SU-DHL-6 (cell line): Measurements from ENCODE around the gene PSMF1.

Experiments
- H2AFZ ChIP-seq: fragments of 200-600 bp; sonication (generic); 2 replicates; pipeline ENCODE4 v1.6.1; 2014; ENCODE audit warnings: low read depth, mild to moderate bottlenecking, moderate library complexity, mixed read lengths, antibody characterized with exemption, low read length; ENCODE audit not compliant: severe bottlenecking
- H3F3A ChIP-seq: fragments of 200-600 bp; shearing (Covaris generic); 2 replicates; pipeline ENCODE4 v1.6.0; 2016; ENCODE audit warnings: antibody characterized with exemption, mild to moderate bottlenecking; ENCODE audit not compliant: insufficient read depth
- H3K27ac ChIP-seq: fragments of 200-600 bp; sonication (generic); 2 replicates; pipeline ENCODE4 v1.5.1; 2016; ENCODE audit warnings: low read depth, mild to moderate bottlenecking, low read length, moderate library complexity, mixed read lengths
- H3K27me3 ChIP-seq: fragments of 200-600 bp; sonication (generic), shearing (Covaris generic); 2 replicates; pipeline ENCODE4 v1.6.0; 2014; ENCODE audit warnings: mild to moderate bottlenecking, low read length
- H3K36me3 ChIP-seq: fragments of 200-600 bp; sonication (generic); 2 replicates; pipeline ENCODE4 v1.6.1; 2014; ENCODE audit warnings: mild to moderate bottlenecking, low read length, mixed read lengths
- H3K4me2 ChIP-seq: fragments of 300-600, 200-600 bp; shearing (Covaris generic), sonication (generic); 2 replicates; pipeline ENCODE4 v1.6.0; 2014; ENCODE audit warnings: low read length, low read depth, mild to moderate bottlenecking; ENCODE audit not compliant: poor library complexity, severe bottlenecking
- H3K4me3 ChIP-seq: fragments of 200-600 bp; sonication (generic); 2 replicates; pipeline ENCODE4 v1.5.1; 2014; ENCODE audit warnings: antibody characterized with exemption, low read length, mild to moderate bottlenecking, mixed read lengths; ENCODE audit not compliant: insufficient read depth, poor library complexity, severe bottlenecking
- H3K79me2 ChIP-seq: fragments of 200-600 bp; sonication (generic); 2 replicates; pipeline ENCODE4 v1.6.1; 2014; ENCODE audit warnings: mild to moderate bottlenecking, low read length, moderate library complexity; ENCODE audit not compliant: insufficient read depth
- H3K9ac ChIP-seq: fragments of 200-600 bp; sonication (generic); 2 replicates; pipeline ENCODE4 v1.7.0; 2014; ENCODE audit warnings: mild to moderate bottlenecking, low read length
- H3K9me2 ChIP-seq: fragments of 200-600 bp; sonication (generic); replicated peaks from 2 replicates; pipeline ENCODE4 v1.6.1; 2014; ENCODE audit warnings: low read length; ENCODE audit not compliant: insufficient read depth
- H3K9me3 ChIP-seq: fragments of 200-600 bp; sonication (generic); 2 replicates; pipeline ENCODE4 v1.6.1; 2014; ENCODE audit warnings: low read length, mixed read lengths; ENCODE audit not compliant: insufficient read depth
- H4K20me1 ChIP-seq: fragments of 200-600 bp; sonication (generic); 2 replicates; pipeline ENCODE4 v1.6.1; 2014; ENCODE audit warnings: low read depth, mild to moderate bottlenecking, antibody characterized with exemption, low read length, moderate library complexity, mixed read lengths
- EZH2phosphoT487 ChIP-seq: fragments of 200-600 bp; sonication (generic), shearing (Covaris generic); conservative IDR thresholded peaks from 2 replicates; pipeline ENCODE4 v1.6.1; 2018; ENCODE audit warnings: mild to moderate bottlenecking, antibody characterized with exemption, low read length, moderate library complexity, mixed read lengths
- TF ChIP-seq, protein P1 (sequence below): fragments of 200-600 bp; sonication (generic); IDR thresholded peaks from one replicate; pipeline ENCODE4 v1.5.1; 2017; ENCODE audit warnings: antibody characterized with exemption, mild to moderate bottlenecking, low read length, moderate library complexity; ENCODE audit not compliant: insufficient read depth, poor library complexity, severe bottlenecking

PSMF1 gene

DNA sequence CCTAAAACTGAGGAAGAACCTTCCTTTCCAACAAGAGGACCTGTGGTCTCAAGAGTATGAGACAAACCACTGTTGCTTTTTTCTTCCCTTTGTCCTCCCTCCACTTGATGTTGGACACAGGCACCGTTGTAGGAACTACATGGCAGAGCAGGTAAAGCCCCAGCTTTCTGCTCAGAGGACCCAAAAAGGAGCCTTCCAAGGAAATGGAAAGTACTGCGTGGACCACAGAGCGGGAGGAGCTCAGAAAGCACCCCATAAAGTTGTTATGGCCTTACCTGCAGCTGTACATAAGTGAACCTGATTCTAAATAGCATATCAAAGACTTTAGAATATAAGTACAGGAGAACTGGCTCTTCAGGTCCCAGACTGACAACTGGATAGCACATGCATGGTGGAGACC lies 36.9 kb downstream of the PSMF1 start:
- Histone ChIP-seq H3K4me3 (no peak overlapping the region), H3F3A (no peaks in the 10 kb centered on the region), H2AFZ (no peak overlapping the region), H3K9me2 (no peaks in the 10 kb centered on the region), H3K36me3 (0 out of 2 replicates have a peak, but pooled peaks cover 3% of the 10 kb centered on the region), H3K27me3 (no peaks in the 10 kb centered on the region), H3K9me3 (no peaks in the 10 kb centered on the region), H3K27ac (no peak overlapping the region), H3K4me2 (no peak overlapping the region), H4K20me1 (no peaks in the 10 kb centered on the region), H3K79me2 (no peaks in the 10 kb centered on the region), H3K9ac (no peak overlapping the region)
- TF ChIP-seq, protein P1, sequence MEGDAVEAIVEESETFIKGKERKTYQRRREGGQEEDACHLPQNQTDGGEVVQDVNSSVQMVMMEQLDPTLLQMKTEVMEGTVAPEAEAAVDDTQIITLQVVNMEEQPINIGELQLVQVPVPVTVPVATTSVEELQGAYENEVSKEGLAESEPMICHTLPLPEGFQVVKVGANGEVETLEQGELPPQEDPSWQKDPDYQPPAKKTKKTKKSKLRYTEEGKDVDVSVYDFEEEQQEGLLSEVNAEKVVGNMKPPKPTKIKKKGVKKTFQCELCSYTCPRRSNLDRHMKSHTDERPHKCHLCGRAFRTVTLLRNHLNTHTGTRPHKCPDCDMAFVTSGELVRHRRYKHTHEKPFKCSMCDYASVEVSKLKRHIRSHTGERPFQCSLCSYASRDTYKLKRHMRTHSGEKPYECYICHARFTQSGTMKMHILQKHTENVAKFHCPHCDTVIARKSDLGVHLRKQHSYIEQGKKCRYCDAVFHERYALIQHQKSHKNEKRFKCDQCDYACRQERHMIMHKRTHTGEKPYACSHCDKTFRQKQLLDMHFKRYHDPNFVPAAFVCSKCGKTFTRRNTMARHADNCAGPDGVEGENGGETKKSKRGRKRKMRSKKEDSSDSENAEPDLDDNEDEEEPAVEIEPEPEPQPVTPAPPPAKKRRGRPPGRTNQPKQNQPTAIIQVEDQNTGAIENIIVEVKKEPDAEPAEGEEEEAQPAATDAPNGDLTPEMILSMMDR: no peak
- TF ChIP-seq EZH2phosphoT487: no peak

DNA sequence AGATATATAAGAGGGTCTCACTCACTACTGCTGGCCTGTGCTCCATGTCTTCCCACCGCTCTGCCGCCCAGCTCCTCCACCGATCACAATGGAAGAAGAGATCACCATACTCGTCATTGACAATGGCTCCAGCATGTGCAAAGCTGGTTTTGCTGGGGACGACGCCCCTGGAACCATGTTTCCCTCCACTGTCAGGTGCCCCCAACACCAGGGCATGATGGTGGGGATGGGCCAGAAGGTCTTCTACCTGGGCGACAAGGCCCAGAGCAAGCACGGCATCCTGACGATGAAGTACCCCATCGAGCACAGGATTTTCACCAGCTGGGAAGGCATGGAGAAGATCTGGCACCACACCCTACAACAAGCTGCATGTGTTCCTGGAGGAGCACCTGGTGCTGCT lies 42.1 kb downstream of the PSMF1 start:
- Histone ChIP-seq H3K27me3 (no peaks in the 10 kb centered on the region), H3K9me3 (no peaks in the 10 kb centered on the region), H3K4me2 (no peak overlapping the region), H3K9me2 (no peaks in the 10 kb centered on the region), H3K4me3 (no peak overlapping the region), H4K20me1 (no peaks in the 10 kb centered on the region), H2AFZ (no peak overlapping the region), H3F3A (no peaks in the 10 kb centered on the region), H3K79me2 (no peaks in the 10 kb centered on the region), H3K36me3 (no peaks in the 10 kb centered on the region), H3K9ac (no peak overlapping the region), H3K27ac (no peak overlapping the region)
- TF ChIP-seq EZH2phosphoT487: no peak
- TF ChIP-seq, protein P1: no peak

DNA sequence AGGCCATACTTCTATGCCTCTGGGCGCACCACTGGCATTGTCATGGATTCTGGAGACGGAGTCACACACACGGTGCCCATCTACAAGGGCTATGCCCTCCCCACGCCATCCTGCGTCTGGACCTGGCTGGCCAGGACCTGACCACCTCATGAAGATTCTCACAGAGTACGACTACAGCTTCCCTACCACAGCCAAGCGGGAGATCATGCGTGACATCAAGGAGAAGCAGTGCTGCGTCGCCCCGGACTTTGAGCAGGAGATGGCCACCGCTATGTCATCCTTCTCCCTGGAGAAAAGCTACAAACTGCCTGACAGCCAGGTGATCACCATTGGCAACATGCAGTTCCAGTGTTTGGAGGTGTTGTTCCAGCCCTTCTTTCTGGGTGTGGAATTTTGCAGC lies 42.6 kb downstream of the PSMF1 start:
- no peak overlapping the region for H3K4me2 ChIP-seq
- H2AFZ ChIP-seq: no peak overlapping the region
- no peak overlapping the region for H3K9ac ChIP-seq
- H3K79me2 ChIP-seq: no peaks in the 10 kb centered on the region
- H4K20me1 ChIP-seq: no peaks in the 10 kb centered on the region
- H3K27me3 ChIP-seq: no peaks in the 10 kb centered on the region
- H3K27ac ChIP-seq: no peak overlapping the region
- H3K4me3 ChIP-seq: no peak overlapping the region
- no peaks in the 10 kb centered on the region for H3K9me2 ChIP-seq
- no peaks in the 10 kb centered on the region for H3K9me3 ChIP-seq
- no peaks in the 10 kb centered on the region for H3K36me3 ChIP-seq
- TF ChIP-seq EZH2phosphoT487: no peak
- TF ChIP-seq, protein P1: no peak
- H3F3A ChIP-seq: no peaks in the 10 kb centered on the region
